SK-N-SH (cell line): ENCODE data around the gene OPCML.

ENCODE experiments used
- FOSL2 ChIP-seq: IDR thresholded peaks from 2 replicates; pipeline ENCODE4 v1.4.0; 2012; ENCODE audit warnings: low read depth, mild to moderate bottlenecking, moderate library complexity, borderline replicate concordance
- JUND ChIP-seq: IDR thresholded peaks from 2 replicates; pipeline ENCODE4 v1.4.0; 2012
- MEF2A ChIP-seq: IDR thresholded peaks from 2 replicates; pipeline ENCODE4 v1.4.0; 2012; ENCODE audit warnings: low read depth, borderline replicate concordance
- POLR2AphosphoS5 ChIP-seq: IDR thresholded peaks from 2 replicates; pipeline ENCODE4 v1.6.1; 2012; ENCODE audit warnings: low read depth, low read length
- SIN3A ChIP-seq: IDR thresholded peaks from 2 replicates; pipeline ENCODE4 v1.6.1; 2012; ENCODE audit warnings: low read depth, mild to moderate bottlenecking, low read length, moderate library complexity, borderline replicate concordance
- TF ChIP-seq, protein P1 (sequence below): fragments of 200-600 bp; sonication (generic); IDR thresholded peaks from 2 replicates; pipeline ENCODE4 v1.6.1; 2017; ENCODE audit warnings: antibody characterized with exemption, mild to moderate bottlenecking, moderate library complexity

- TF ChIP-seq, protein P1, sequence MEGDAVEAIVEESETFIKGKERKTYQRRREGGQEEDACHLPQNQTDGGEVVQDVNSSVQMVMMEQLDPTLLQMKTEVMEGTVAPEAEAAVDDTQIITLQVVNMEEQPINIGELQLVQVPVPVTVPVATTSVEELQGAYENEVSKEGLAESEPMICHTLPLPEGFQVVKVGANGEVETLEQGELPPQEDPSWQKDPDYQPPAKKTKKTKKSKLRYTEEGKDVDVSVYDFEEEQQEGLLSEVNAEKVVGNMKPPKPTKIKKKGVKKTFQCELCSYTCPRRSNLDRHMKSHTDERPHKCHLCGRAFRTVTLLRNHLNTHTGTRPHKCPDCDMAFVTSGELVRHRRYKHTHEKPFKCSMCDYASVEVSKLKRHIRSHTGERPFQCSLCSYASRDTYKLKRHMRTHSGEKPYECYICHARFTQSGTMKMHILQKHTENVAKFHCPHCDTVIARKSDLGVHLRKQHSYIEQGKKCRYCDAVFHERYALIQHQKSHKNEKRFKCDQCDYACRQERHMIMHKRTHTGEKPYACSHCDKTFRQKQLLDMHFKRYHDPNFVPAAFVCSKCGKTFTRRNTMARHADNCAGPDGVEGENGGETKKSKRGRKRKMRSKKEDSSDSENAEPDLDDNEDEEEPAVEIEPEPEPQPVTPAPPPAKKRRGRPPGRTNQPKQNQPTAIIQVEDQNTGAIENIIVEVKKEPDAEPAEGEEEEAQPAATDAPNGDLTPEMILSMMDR, result no peak
- no peak for TF ChIP-seq MEF2A
- no peak for TF ChIP-seq FOSL2
- TF ChIP-seq SIN3A, result no peak
- TF ChIP-seq POLR2AphosphoS5, result no peak
- no peak for TF ChIP-seq JUND
Measured at GRCh38 chr11:132809070-132809469, 723.2 kb downstream of the OPCML start.
